Heart right ventricle (tissue), 16 donors: ENCODE results near the gene NDUFB4. TPM values are rescaled to one million over a fixed set of nuclear protein-coding genes. Genes with fewer than 3 reads are reported as not detected.

ENCODE experiments used
- ATAC-seq, 8 donors: fragments of 200-7000 bp; cut with Tn5 transposase; one replicate each; pipeline ENCODE4 v1.9.1; 2020; ENCODE audit warnings: mild to moderate bottlenecking in 8 of 8, moderate library complexity in 8 of 8, moderate number of reproducible peaks in 1 of 8
- DNase-seq, 2 donors: peaks; one replicate each; pipeline ENCODE4 v3.0.0-alpha.2; 2020
- H3K27ac ChIP-seq, 10 donors: fragments of 200-600 bp; sonication (generic) in 2 of 10; one replicate each; pipeline versions ENCODE4 v1.5.0 to v1.8.0; 2020 to 2022; ENCODE audit warnings: mild to moderate bottlenecking in 3 of 10
- H3K27me3 ChIP-seq, 7 donors: fragments of 200-600 bp; one replicate each; pipeline ENCODE4 v1.8.0; 2021 to 2022; ENCODE audit warnings: mild to moderate bottlenecking in 2 of 7
- H3K36me3 ChIP-seq, 9 donors: fragments of 200-600 bp; sonication (generic) in 1 of 9; one replicate each; pipeline versions ENCODE4 v1.5.0 to v1.8.0; 2020 to 2022; ENCODE audit warnings: mild to moderate bottlenecking in 2 of 9
- H3K4me1 ChIP-seq, 9 donors: fragments of 200-600 bp; sonication (generic) in 1 of 9; one replicate each; pipeline versions ENCODE4 v1.5.0 to v1.8.0; 2020 to 2022; ENCODE audit warnings: mild to moderate bottlenecking in 4 of 9
- H3K4me3 ChIP-seq, 10 donors: fragments of 200-600 bp; sonication (generic) in 2 of 10; one replicate each; pipeline versions ENCODE4 v1.5.0 to v1.8.0; 2020 to 2022; ENCODE audit warnings: mild to moderate bottlenecking in 7 of 10, moderate library complexity in 2 of 10
- H3K9me3 ChIP-seq, 11 donors: fragments of 200-600 bp in 10 of 11; sonication (generic) in 2 of 11; one replicate each; pipeline versions ENCODE4 v1.5.0 to v1.8.0; 2013 to 2022; ENCODE audit warnings: mild to moderate bottlenecking in 2 of 11, control low read depth in 1 of 11, moderate library complexity in 1 of 11
- CTCF ChIP-seq, 9 donors: fragments of 200-600 bp; sonication (generic) in 2 of 9; IDR thresholded peaks; one replicate each; pipeline versions ENCODE4 v1.5.0 to v1.8.0; 2021 to 2022; ENCODE audit warnings: antibody characterized with exemption in 9 of 9, mild to moderate bottlenecking in 5 of 9, moderate library complexity in 1 of 9
- WGBS, 2 donors: extraction: QIAGEN DNeasy Blood & Tissue Kit; methylation state at CpG; one replicate each; pipeline ENCODE4 v1.1.7; 2013; ENCODE audit warnings: inconsistent platforms in 1 of 2; 5-methylcytosine and 5-hydroxymethylcytosine counted together
- intact Hi-C, 10 donors: fragments of 100-400 bp; cut with DNase I; formaldehyde crosslinking; loops; one replicate each; pipeline versions ENCODE4 v1.11.1 to v1.14.2; 2022
- polyA plus RNA-seq, 2 donors: library from polyadenylated mRNA; stranded (reverse); fragments of 200-250 nt; gene quantifications; one replicate each; pipeline ENCODE4 v1.2.3, GENCODE V29; 2013
- total RNA-seq, 10 donors: library from RNA; stranded (reverse); fragmentation: NEBNext Ultra II Directional in 3 of 10; extraction: Animal tissue kit (Norgen Biotek cat#: 25700) in 3 of 10; gene quantifications; one replicate each; pipeline versions ENCODE4 v1.2.1 to v1.2.4, GENCODE V29; 2021 to 2023
- donor health status: Arrhythmogenic right ventricular cardiomyopathy.
- donor health status: ischemic (EF 13 %, LVEDD 7.1; RV severe dilation, severe dysfunction).
- donor health status: healthy with polysubstance abuse.
- donor health status: DM: no; HTN: yes; CAD: no.
- donor health status: DM: no; HTN: no; CAD: no.
- donor health status: ischemic (EF 25% LVEDD 6.9; RV normal size, moderate dysfunction).
- donor health status: ischemic (EF 25% LVEDD 5.7; RV mildly dilated, moderate dysfunction).
- donor health status: healthy.
- donor health status: DM: yes; HTN: yes; CAD: no.
- donor health status: Ischemic cardiomyopathy.
- donor health status: ischemic (EF 35%, LVEDD 5.7; RV mildly dilated, moderate dysfunction).
- donor health status: nonischemic (EF 11% LVEDD 7.7; RV severe dilation, severe dysfunction).
- donor health status: DM: yes; HTN: yes; CAD: no.
- donor health status: PGD.
- donor health status: ischemic (EF 29% LVEDD 5.4; RV normal size, mild dysfunction).
- donor health status: nonischemic (EF 23%, LVEDD 6.1; RV moderate dilation, normal function).

Gene NDUFB4
- total and polyA plus RNA-seq, 12 donors: 347 to 581 (median 543) TPM

- ATAC-seq: peak; percentile 21 to 56 (median 40)
- Histone ChIP-seq H3K36me3 (no peaks in the 10 kb centered on the region), H3K4me3 (peak overlapping the region in 9 of 10 donors; percentile 31 to 57 (median 49)), H3K27ac (peak overlapping the region; percentile 66 to 97 (median 84)), H3K4me1 (peaks cover 16 to 63% (median 45%) of the 10 kb centered on the region in 9 donors), H3K9me3 (no peaks in the 10 kb centered on the region), H3K27me3 (no peaks in the 10 kb centered on the region)
- TF ChIP-seq CTCF (IDR thresholded peaks at IDR 0.05): peak in 4 of 9 donors; percentile 5 to 28 (median 15)
- WGBS, 2 donors: 5 to 10% methylated on average over 15 of the region's 15 CpGs
- intact Hi-C loops: loop anchor here (1.0 to 10.0 kb wide), 19 partner anchors 33 to 665 kb away; partner anchors contain the start of genes LRRC58 (in 4 of the 10) and NDUFB4 (in 1 of the 10)
- peak; percentile 45 to 62 for DNase-seq
Measured at GRCh38 chr3:120559242-120560061, 36.7 kb upstream of the NDUFB4 start.

DNA sequence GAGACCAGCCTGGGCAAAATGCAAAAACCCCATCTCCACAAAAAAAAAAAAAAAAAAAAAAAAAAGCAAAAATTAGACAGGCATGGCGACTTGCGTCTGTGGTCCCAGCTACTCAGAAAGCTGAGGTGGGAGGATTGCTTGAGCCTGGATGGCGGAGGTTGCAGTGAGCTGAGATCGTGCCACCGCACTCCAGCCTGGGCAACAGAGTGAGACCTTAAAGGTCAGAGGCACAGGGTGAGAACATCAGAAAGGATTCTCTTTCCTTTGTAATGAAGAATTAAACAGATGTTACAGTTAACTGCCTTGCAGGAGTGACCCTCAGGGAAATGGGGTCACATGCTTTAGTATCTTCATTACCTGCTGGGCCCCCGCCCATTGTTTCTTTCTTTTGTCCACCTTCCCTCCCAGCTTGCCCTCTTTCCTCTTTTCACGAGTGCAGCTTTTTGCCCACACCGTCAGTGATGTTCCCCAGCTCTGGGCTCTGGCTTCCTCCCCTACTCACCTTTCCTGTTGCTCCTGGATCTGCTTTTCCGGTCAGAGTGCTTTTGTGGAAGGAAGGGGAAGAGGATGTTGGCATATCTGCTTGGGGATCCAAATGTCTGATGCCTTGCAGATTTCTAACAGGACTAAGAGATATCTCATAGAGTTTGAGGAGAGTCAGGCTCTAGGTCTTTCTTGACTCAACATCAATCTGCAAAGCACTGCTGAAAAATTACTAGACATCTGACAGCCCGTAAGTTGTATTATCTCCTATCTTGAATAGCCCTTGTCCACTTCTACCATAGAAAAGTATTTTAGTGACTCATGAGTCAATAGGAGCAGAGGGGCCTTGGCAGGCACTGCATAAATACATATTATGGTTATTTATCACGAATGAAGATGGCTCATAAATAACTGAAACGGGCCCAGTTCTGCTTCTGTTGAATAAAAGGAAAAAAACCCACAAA lies 35.6 kb upstream of the NDUFB4 start:
- 76 to 80% methylated on average over 12 of the region's 12 CpGs for WGBS, 2 donors
- Histone ChIP-seq H3K4me3 (no peak overlapping the region), H3K27ac (peak overlapping the region in 6 of 10 donors; percentile 23 to 89 (median 84))

DNA sequence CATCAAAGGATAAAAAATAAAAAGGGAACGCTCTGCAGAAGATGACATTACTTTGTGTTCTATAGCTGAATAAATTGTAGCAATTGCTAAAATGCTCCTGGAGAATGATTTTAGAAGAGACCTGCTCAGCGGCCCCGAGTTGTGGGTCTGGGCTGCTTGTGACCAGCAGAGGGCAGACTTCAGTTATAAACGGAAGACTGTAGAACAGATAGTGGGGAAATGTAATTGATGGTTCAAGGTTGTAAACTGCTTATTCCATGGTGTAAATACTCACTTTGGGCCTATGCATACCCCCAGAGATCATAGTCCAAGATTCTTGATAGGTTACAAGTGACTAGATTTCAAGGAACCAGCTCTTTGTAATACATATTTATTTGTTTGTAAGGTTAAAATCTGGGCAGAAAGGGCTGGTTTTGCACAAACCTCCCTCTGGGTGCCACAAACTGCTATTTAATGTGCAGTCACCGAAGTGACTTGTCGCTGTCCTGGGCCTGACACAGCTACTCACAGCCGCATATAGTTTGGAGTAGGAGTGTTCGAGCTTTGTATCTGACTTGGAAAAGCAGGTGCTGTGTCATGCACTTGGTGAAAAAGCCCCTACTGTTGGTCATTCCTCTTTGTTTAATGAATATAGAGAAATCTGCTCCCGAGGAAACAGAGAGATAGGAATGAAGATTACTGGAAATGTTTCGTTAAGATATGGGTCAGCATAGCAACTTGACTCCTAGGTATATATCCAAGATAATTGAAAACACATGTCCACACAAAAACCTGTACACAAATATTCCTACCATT lies 34.7 kb upstream of the NDUFB4 start:
- ATAC-seq (peak in 7 of 8 donors; percentile 26 to 52 (median 40)), DNase-seq (peak; percentile 66 to 71)
- H3K36me3 ChIP-seq: no peaks in the 10 kb centered on the region
- H3K4me3 ChIP-seq: no peak overlapping the region
- peak overlapping the region in 2 of 10 donors; percentile 81 to 86 for H3K27ac ChIP-seq
- WGBS, 2 donors: 29 to 32% methylated on average over 10 of the region's 10 CpGs
- no peaks in the 10 kb centered on the region for H3K9me3 ChIP-seq
- intact Hi-C loops: loop anchor here (1.0 to 5.0 kb wide), 8 partner anchors 31 to 319 kb away; partner anchors contain the start of gene NDUFB4 (in 1 of the 10)
- peak; percentile 71 to 97 (median 91) for TF ChIP-seq CTCF (IDR thresholded peaks at IDR 0.05)
- H3K27me3 ChIP-seq: no peaks in the 10 kb centered on the region
- H3K4me1 ChIP-seq: peaks cover 10 to 47% (median 36%) of the 10 kb centered on the region in 9 donors

More for the DNA sequence above, 35.6 kb upstream of the NDUFB4 start:
- no peak for DNase-seq
- H3K36me3 ChIP-seq: no peaks in the 10 kb centered on the region
- no peak for ATAC-seq
- TF ChIP-seq CTCF (IDR thresholded peaks at IDR 0.05): no peak
- H3K9me3 ChIP-seq: no peaks in the 10 kb centered on the region
- intact Hi-C loops: loop anchor here in 9 of 10 donors (1.0 to 5.0 kb wide), 7 partner anchors 32 to 318 kb away; partner anchors contain the start of gene NDUFB4 (in 1 of the 9)
- H3K27me3 ChIP-seq: no peaks in the 10 kb centered on the region
- H3K4me1 ChIP-seq: peaks cover 13 to 54% (median 39%) of the 10 kb centered on the region in 9 donors
